Measurements from ENCODE around the gene SCARB1.

The SCARB1 gene

GRCh38 chr12:124842800-124843510, 20.7 kb downstream of the SCARB1 start:
- TF ChIP-seq TAF1 (IDR thresholded peaks at IDR 0.05; ENCODE audit: low read depth) = no peak
- TF ChIP-seq YY1 (IDR thresholded peaks at IDR 0.05; ENCODE audit: low read depth) = no peak
- TF ChIP-seq USF1 (IDR thresholded peaks at IDR 0.05) = no peak
- TF ChIP-seq EGR1 (IDR thresholded peaks at IDR 0.05) = no peak
- TF ChIP-seq MAX (IDR thresholded peaks at IDR 0.05) = no peak

- TF ChIP-seq TCF12 (IDR thresholded peaks at IDR 0.05; ENCODE audit: low read depth) (no peak), RAD21 (IDR thresholded peaks at IDR 0.05; ENCODE audit: low read depth) (no peak), EP300 (IDR thresholded peaks at IDR 0.05; ENCODE audit: borderline replicate concordance) (no peak), CEBPB (IDR thresholded peaks at IDR 0.05) (no peak), TEAD4 (IDR thresholded peaks at IDR 0.05) (no peak), REST (IDR thresholded peaks at IDR 0.05; ENCODE audit: low read depth) (no peak)
Measured at GRCh38 chr12:124842073-124842749, 21.5 kb downstream of the SCARB1 start.

- TF ChIP-seq TAF1 (IDR thresholded peaks at IDR 0.05; ENCODE audit: low read depth) = no peak
- TF ChIP-seq TCF12 (IDR thresholded peaks at IDR 0.05; ENCODE audit: low read depth) = no peak
- TF ChIP-seq ZBTB7A (IDR thresholded peaks at IDR 0.05; ENCODE audit: low read depth) = no peak
- TF ChIP-seq CEBPB (IDR thresholded peaks at IDR 0.05) = no peak
- no peak for TF ChIP-seq REST (IDR thresholded peaks at IDR 0.05; ENCODE audit: low read depth)
- TF ChIP-seq EP300 (IDR thresholded peaks at IDR 0.05; ENCODE audit: borderline replicate concordance) = no peak
- TF ChIP-seq NFIC (IDR thresholded peaks at IDR 0.05) = no peak
- no peak for TF ChIP-seq RAD21 (IDR thresholded peaks at IDR 0.05; ENCODE audit: low read depth)
- no peak for TF ChIP-seq YY1 (IDR thresholded peaks at IDR 0.05; ENCODE audit: low read depth)
- TF ChIP-seq FOXM1 (IDR thresholded peaks at IDR 0.05; ENCODE audit: borderline replicate concordance, low read depth) = no peak
- no peak for TF ChIP-seq MAX (IDR thresholded peaks at IDR 0.05)
- no peak for TF ChIP-seq USF1 (IDR thresholded peaks at IDR 0.05)
- no peak for TF ChIP-seq CREB1 (IDR thresholded peaks at IDR 0.05; ENCODE audit: low read depth)
Measured at GRCh38 chr12:124841558-124841945, 22.1 kb downstream of the SCARB1 start.

- TF ChIP-seq CEBPB (IDR thresholded peaks at IDR 0.05) (no peak), TAF1 (IDR thresholded peaks at IDR 0.05; ENCODE audit: low read depth) (no peak), USF1 (IDR thresholded peaks at IDR 0.05) (no peak), FOXM1 (IDR thresholded peaks at IDR 0.05; ENCODE audit: borderline replicate concordance, low read depth) (no peak), ZBTB7A (IDR thresholded peaks at IDR 0.05; ENCODE audit: low read depth) (no peak), YY1 (IDR thresholded peaks at IDR 0.05; ENCODE audit: low read depth) (no peak), TEAD4 (IDR thresholded peaks at IDR 0.05) (peak; percentile 18; the same call in 1 of the 2 replicates), TCF12 (IDR thresholded peaks at IDR 0.05; ENCODE audit: low read depth) (no peak), CREB1 (IDR thresholded peaks at IDR 0.05; ENCODE audit: low read depth) (no peak), RAD21 (IDR thresholded peaks at IDR 0.05; ENCODE audit: low read depth) (no peak), EGR1 (IDR thresholded peaks at IDR 0.05) (no peak), MAX (IDR thresholded peaks at IDR 0.05) (peak; percentile 20; the same call in 1 of the 2 replicates), REST (IDR thresholded peaks at IDR 0.05; ENCODE audit: low read depth) (no peak), EP300 (IDR thresholded peaks at IDR 0.05; ENCODE audit: borderline replicate concordance) (no peak), NFIC (IDR thresholded peaks at IDR 0.05) (peak; percentile 88)
Measured at GRCh38 chr12:124837958-124838803, 25.5 kb downstream of the SCARB1 start.

Data from Ishikawa (cell line).